ENCODE results near the gene INO80. TPM values are rescaled to one million over a fixed set of nuclear protein-coding genes. Genes with fewer than 3 reads are reported as not detected.
A peak's percentile ranks its signal among the peaks of the same experiment; 100 is the strongest.

Gene INO80
- total and polyA plus RNA-seq, 2 donors (not counting 1 experiment from before 2014, with no cell fraction given) = 5.7 to 34.0 TPM

- DNase-seq (ENCODE audit: low read depth in 2 of 2) = peak; percentile 62 to 77
- Histone ChIP-seq H3K9ac (ENCODE audit: insufficient read depth, low read length) (no peak overlapping the region), H3K4me2 (ENCODE audit: extremely low read depth, insufficient read depth, low read length) (no peak overlapping the region), H3K36me3 (ENCODE audit: control insufficient read depth, insufficient read depth, low read length) (peaks cover 4% of the 10 kb centered on the region), H3K27ac (ENCODE audit: insufficient read depth, low read length) (peak overlapping the region; percentile 71), H2AFZ (ENCODE audit: low read length) (no peak overlapping the region), H3K27me3 (ENCODE audit: control insufficient read depth, insufficient read depth, low read length) (no peaks in the 10 kb centered on the region), H3K9me3 (ENCODE audit: control insufficient read depth, insufficient read depth, low read depth, low read length) (no peaks in the 10 kb centered on the region), H3K4me3 (replicated peaks in 1 of 4; ENCODE audit: control extremely low read depth in 1 of 4, insufficient read depth in 1 of 4, low read depth in 3 of 4, low read length in 4 of 4) (no peak overlapping the region), H3K79me2 (ENCODE audit: control insufficient read depth, insufficient read depth, low read length) (no peaks in the 10 kb centered on the region), H4K20me1 (ENCODE audit: control insufficient read depth, extremely low read depth, insufficient read depth, low read length) (no peaks in the 10 kb centered on the region), H3K4me1 (ENCODE audit: control insufficient read depth, extremely low read depth, insufficient read depth, low read length) (peaks cover 13% of the 10 kb centered on the region)
- TF ChIP-seq CTCF (conservative IDR thresholded peaks at IDR 0.05 in 1 of 2, IDR thresholded peaks at IDR 0.05 in 1 of 2; ENCODE audit: low read depth in 1 of 2, low read length in 2 of 2) = no peak
- TF ChIP-seq EZH2 (IDR thresholded peaks at IDR 0.05; ENCODE audit: low read length, missing control alignments) = no peak
Measured at GRCh38 chr15:40999190-40999589, 116.9 kb downstream of the INO80 start.

GRCh38 chr15:40995656-40996055, 120.4 kb downstream of the INO80 start:
- Histone ChIP-seq H3K27ac (ENCODE audit: insufficient read depth, low read length) (no peak overlapping the region), H4K20me1 (ENCODE audit: control insufficient read depth, extremely low read depth, insufficient read depth, low read length) (no peaks in the 10 kb centered on the region), H3K27me3 (ENCODE audit: control insufficient read depth, insufficient read depth, low read length) (no peaks in the 10 kb centered on the region), H3K4me3 (replicated peaks in 1 of 4; ENCODE audit: control extremely low read depth in 1 of 4, insufficient read depth in 1 of 4, low read depth in 3 of 4, low read length in 4 of 4) (no peak overlapping the region), H3K9ac (ENCODE audit: insufficient read depth, low read length) (no peak overlapping the region), H3K79me2 (ENCODE audit: control insufficient read depth, insufficient read depth, low read length) (no peaks in the 10 kb centered on the region), H3K4me1 (ENCODE audit: control insufficient read depth, extremely low read depth, insufficient read depth, low read length) (peaks cover 16% of the 10 kb centered on the region), H3K9me3 (ENCODE audit: control insufficient read depth, insufficient read depth, low read depth, low read length) (no peaks in the 10 kb centered on the region), H2AFZ (ENCODE audit: low read length) (no peak overlapping the region), H3K36me3 (ENCODE audit: control insufficient read depth, insufficient read depth, low read length) (peaks cover 4% of the 10 kb centered on the region), H3K4me2 (ENCODE audit: extremely low read depth, insufficient read depth, low read length) (no peak overlapping the region)
- DNase-seq (ENCODE audit: low read depth in 2 of 2) = no peak
- TF ChIP-seq CTCF (conservative IDR thresholded peaks at IDR 0.05 in 1 of 2, IDR thresholded peaks at IDR 0.05 in 1 of 2; ENCODE audit: low read depth in 1 of 2, low read length in 2 of 2) = no peak
- TF ChIP-seq EZH2 (IDR thresholded peaks at IDR 0.05; ENCODE audit: low read length, missing control alignments) = no peak

- Histone ChIP-seq H2AFZ (ENCODE audit: low read length) (no peak overlapping the region), H3K27ac (ENCODE audit: insufficient read depth, low read length) (peak overlapping the region; percentile 38), H3K9ac (ENCODE audit: insufficient read depth, low read length) (no peak overlapping the region), H4K20me1 (ENCODE audit: control insufficient read depth, extremely low read depth, insufficient read depth, low read length) (no peaks in the 10 kb centered on the region), H3K4me3 (replicated peaks in 1 of 4; ENCODE audit: control extremely low read depth in 1 of 4, insufficient read depth in 1 of 4, low read depth in 3 of 4, low read length in 4 of 4) (no peak overlapping the region), H3K4me1 (ENCODE audit: control insufficient read depth, extremely low read depth, insufficient read depth, low read length) (peaks cover 9% of the 10 kb centered on the region), H3K79me2 (ENCODE audit: control insufficient read depth, insufficient read depth, low read length) (no peaks in the 10 kb centered on the region), H3K36me3 (ENCODE audit: control insufficient read depth, insufficient read depth, low read length) (peaks cover 4% of the 10 kb centered on the region), H3K27me3 (ENCODE audit: control insufficient read depth, insufficient read depth, low read length) (no peaks in the 10 kb centered on the region), H3K9me3 (ENCODE audit: control insufficient read depth, insufficient read depth, low read depth, low read length) (no peaks in the 10 kb centered on the region), H3K4me2 (ENCODE audit: extremely low read depth, insufficient read depth, low read length) (no peak overlapping the region)
- no peak for DNase-seq (ENCODE audit: low read depth in 2 of 2)
- no peak for TF ChIP-seq EZH2 (IDR thresholded peaks at IDR 0.05; ENCODE audit: low read length, missing control alignments)
- no peak for TF ChIP-seq CTCF (conservative IDR thresholded peaks at IDR 0.05 in 1 of 2, IDR thresholded peaks at IDR 0.05 in 1 of 2; ENCODE audit: low read depth in 1 of 2, low read length in 2 of 2)
Measured at GRCh38 chr15:40992825-40993224, 123.3 kb downstream of the INO80 start.

Measured in fibroblast of lung (primary cell).